Tibial artery (tissue), 4 donors: ENCODE results near the gene CYFIP2.

Experiments used
- DNase-seq, 2 donors: peaks; one replicate each; pipeline ENCODE4 v3.0.0-alpha.2; 2019
- H3K27ac ChIP-seq, 2 donors: fragments of 200-600 bp; sonication (generic) in 1 of 2; 1 replicate in 1 of 2; 2 replicates in 1 of 2; pipeline ENCODE4 v1.5.1; 2018 to 2019; ENCODE audit warnings: mild to moderate bottlenecking in 1 of 2
- H3K27me3 ChIP-seq, 2 donors: fragments of 200-600 bp; sonication (generic) in 1 of 2; one replicate each; pipeline versions ENCODE4 v1.5.1 to v1.6.0; 2016 to 2019
- H3K36me3 ChIP-seq, 3 donors: fragments of 200-600 bp; sonication (generic) in 2 of 3; one replicate each; pipeline ENCODE4 v1.5.1; 2016 to 2019; ENCODE audit warnings: mild to moderate bottlenecking in 2 of 3
- H3K4me1 ChIP-seq, 4 donors: fragments of 200-600 bp; sonication (generic) in 2 of 4; 1 replicate in 3 of 4; 2 replicates in 1 of 4; pipeline ENCODE4 v1.5.1; 2016 to 2019
- H3K4me3 ChIP-seq, 2 donors: fragments of 200-600 bp; sonication (generic) in 1 of 2; 1 replicate in 1 of 2; 2 replicates in 1 of 2; pipeline ENCODE4 v1.5.1; 2018 to 2019; ENCODE audit warnings: mild to moderate bottlenecking in 2 of 2
- H3K9me3 ChIP-seq, 3 donors: fragments of 200-600 bp; sonication (generic) in 1 of 3; one replicate each; pipeline ENCODE4 v1.5.1; 2016 to 2019
- CTCF ChIP-seq, 2 experiments: fragments of 200-600 bp in 1 of 2; fragments of 450-650 bp in 1 of 2; IDR thresholded peaks; one replicate each; pipeline ENCODE4 v1.5.1; 2017 to 2019; ENCODE audit warnings: antibody characterized with exemption in 2 of 2, mild to moderate bottlenecking in 1 of 2, moderate library complexity in 1 of 2
- intact Hi-C: fragments of 100-400 bp; cut with DNase I; formaldehyde crosslinking; loops from one replicate; pipeline ENCODE4 v1.15.0; 2023; ENCODE audit warnings: low total_unique reads

Gene CYFIP2

GRCh38 chr5:157328277-157328912 is 62.5 kb downstream of the CYFIP2 start:
- Histone ChIP-seq H3K27ac (no peak overlapping the region), H3K4me3 (peak overlapping the region in 1 of 2 donors; percentile 24), H3K4me1 (no peaks in the 10 kb centered on the region), H3K9me3 (no peaks in the 10 kb centered on the region), H3K27me3 (no peaks in the 10 kb centered on the region), H3K36me3 (peaks cover 0 to 21% (median 0%) of the 10 kb centered on the region in 3 donors)
- intact Hi-C loops = no loop called here
- TF ChIP-seq CTCF (IDR thresholded peaks at IDR 0.05) = peak; percentile 85 to 88
- DNase-seq = peak; percentile 48 to 74

DNA sequence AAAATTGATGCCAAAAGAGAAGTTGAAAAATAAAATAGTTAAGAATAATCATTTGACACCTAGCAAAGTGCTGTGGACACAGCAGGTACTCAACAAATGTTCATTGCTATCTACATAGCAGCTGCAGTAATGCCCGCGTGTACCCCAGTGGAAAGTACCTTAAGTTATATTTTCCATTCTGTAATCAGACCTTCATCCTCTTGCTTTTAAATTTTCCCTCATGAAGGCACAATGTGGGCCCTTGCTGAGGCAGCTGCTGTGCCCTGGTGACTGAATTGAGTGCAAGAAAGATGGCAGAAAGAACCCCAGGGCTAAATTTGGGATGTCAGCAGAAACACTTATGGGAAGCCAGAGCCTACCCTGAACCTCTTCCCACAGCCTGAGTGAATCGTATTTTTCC is 65.9 kb downstream of the CYFIP2 start:
- no peaks in the 10 kb centered on the region for H3K9me3 ChIP-seq
- intact Hi-C loops = loop anchor here (5.0 kb wide), 1 partner anchor 385 kb away; no protein-coding TSS in a partner anchor
- peaks cover 0 to 10% (median 0%) of the 10 kb centered on the region in 3 donors for H3K36me3 ChIP-seq
- H3K27ac ChIP-seq = no peak overlapping the region
- no peaks in the 10 kb centered on the region for H3K4me1 ChIP-seq
- no peaks in the 10 kb centered on the region for H3K27me3 ChIP-seq
- DNase-seq = no peak
- no peak for TF ChIP-seq CTCF (IDR thresholded peaks at IDR 0.05)
- no peak overlapping the region for H3K4me3 ChIP-seq

GRCh38 chr5:157335534-157336422 is 69.9 kb downstream of the CYFIP2 start:
- intact Hi-C loops = no loop called here
- no peaks in the 10 kb centered on the region for H3K4me1 ChIP-seq
- H3K36me3 ChIP-seq = peaks cover 0 to 13% (median 0%) of the 10 kb centered on the region in 3 donors
- no peak for DNase-seq
- no peaks in the 10 kb centered on the region for H3K27me3 ChIP-seq
- H3K9me3 ChIP-seq = no peaks in the 10 kb centered on the region
- TF ChIP-seq CTCF (IDR thresholded peaks at IDR 0.05) = no peak
- no peak overlapping the region for H3K27ac ChIP-seq
- no peak overlapping the region for H3K4me3 ChIP-seq

DNA sequence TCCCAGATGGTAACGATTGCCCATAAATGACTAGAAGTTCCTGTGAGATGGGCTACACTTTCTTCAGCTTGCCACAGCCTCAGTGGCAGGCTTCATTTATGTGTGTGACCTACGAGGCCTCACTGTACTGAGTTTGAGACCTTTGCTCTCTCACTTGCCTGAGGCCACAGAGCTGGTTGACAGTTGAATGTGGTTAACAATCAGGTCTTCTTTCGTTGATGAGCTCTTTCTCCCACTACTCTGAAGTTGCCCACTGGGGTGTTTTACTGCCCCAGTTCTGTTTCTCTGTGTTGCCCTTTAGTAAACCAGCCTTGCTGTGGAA is 70.5 kb downstream of the CYFIP2 start:
- Histone ChIP-seq H3K4me3 (no peak overlapping the region), H3K9me3 (no peaks in the 10 kb centered on the region), H3K27me3 (no peaks in the 10 kb centered on the region), H3K27ac (no peak overlapping the region), H3K36me3 (peaks cover 0 to 20% (median 0%) of the 10 kb centered on the region in 3 donors), H3K4me1 (no peaks in the 10 kb centered on the region)
- no peak for TF ChIP-seq CTCF (IDR thresholded peaks at IDR 0.05)
- intact Hi-C loops = no loop called here
- DNase-seq = no peak

DNA sequence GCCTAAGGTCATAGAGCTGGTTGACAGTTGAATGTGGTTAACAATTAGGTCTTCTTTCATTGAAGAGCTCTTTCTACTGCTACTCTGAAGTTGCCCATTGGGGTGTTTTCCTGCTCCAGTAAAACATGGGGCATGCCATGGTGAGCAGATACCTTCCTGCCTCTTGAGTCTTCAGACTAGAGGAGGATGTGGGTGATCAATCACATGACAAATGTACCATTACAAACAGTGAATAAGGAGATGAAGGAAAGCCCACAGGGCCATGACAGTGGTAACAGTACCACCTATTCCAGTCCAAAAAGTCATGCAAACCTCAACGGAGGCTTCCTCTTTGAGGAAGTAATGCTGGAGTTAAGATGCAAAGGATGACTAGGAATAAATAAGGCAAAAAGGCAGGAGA is 73.5 kb downstream of the CYFIP2 start:
- H3K9me3 ChIP-seq = no peaks in the 10 kb centered on the region
- H3K27ac ChIP-seq = no peak overlapping the region
- no peak for TF ChIP-seq CTCF (IDR thresholded peaks at IDR 0.05)
- H3K36me3 ChIP-seq = peaks cover 0 to 11% (median 0%) of the 10 kb centered on the region in 3 donors
- no peak for DNase-seq
- intact Hi-C loops = no loop called here
- peaks cover 0 to 3% (median 0%) of the 10 kb centered on the region in 4 donors for H3K4me1 ChIP-seq
- no peak overlapping the region for H3K4me3 ChIP-seq
- H3K27me3 ChIP-seq = no peaks in the 10 kb centered on the region
